Measurements from ENCODE around the gene MAP4K2.
A peak's percentile ranks its signal among the peaks of the same experiment; 100 is the strongest.

MAP4K2 gene

GRCh38 chr11:64768300-64768694, 34.7 kb downstream of the MAP4K2 start:
- no peak for DNase-seq (ENCODE audit: low read depth in 2 of 2)

- DNase-seq (ENCODE audit: low read depth in 2 of 2), result peak; percentile 76 to 78
Observed at GRCh38 chr11:64767344-64768299, 35.4 kb downstream of the MAP4K2 start.

GRCh38 chr11:64766881-64767280, 36.1 kb downstream of the MAP4K2 start:
- no peak for DNase-seq (ENCODE audit: low read depth in 2 of 2)

GRCh38 chr11:64765851-64766665, 37.0 kb downstream of the MAP4K2 start:
- DNase-seq (ENCODE audit: low read depth in 2 of 2), result no peak

GRCh38 chr11:64765291-64765850, 37.6 kb downstream of the MAP4K2 start:
- no peak for DNase-seq (ENCODE audit: low read depth in 2 of 2)

- DNase-seq (ENCODE audit: low read depth in 2 of 2), result no peak
Observed at GRCh38 chr11:64764753-64765152, 38.3 kb downstream of the MAP4K2 start.

- peak in 1 of 2 donors; percentile 26 for DNase-seq (ENCODE audit: low read depth in 2 of 2)
Observed at GRCh38 chr11:64764040-64764611, 38.9 kb downstream of the MAP4K2 start.

GRCh38 chr11:64763526-64764039, 39.4 kb downstream of the MAP4K2 start:
- no peak for DNase-seq (ENCODE audit: low read depth in 2 of 2)

GRCh38 chr11:64762674-64763525, 40.1 kb downstream of the MAP4K2 start:
- no peak for DNase-seq (ENCODE audit: low read depth in 2 of 2)

- no peak for DNase-seq (ENCODE audit: low read depth in 2 of 2)
Observed at GRCh38 chr11:64762277-64762673, 40.7 kb downstream of the MAP4K2 start.

GRCh38 chr11:64760759-64761420, 42.1 kb downstream of the MAP4K2 start:
- DNase-seq (ENCODE audit: low read depth in 2 of 2), result no peak

GRCh38 chr11:64759722-64760719, 43.0 kb downstream of the MAP4K2 start, which contains the start of gene PYGM:
Gene PYGM, minus strand, starts transcription at chr11:64759974. Its CDS starts 76 bp downstream, at chr11:64759898.
- DNase-seq (ENCODE audit: low read depth in 2 of 2), result no peak

GRCh38 chr11:64759131-64759721, 43.8 kb downstream of the MAP4K2 start:
- no peak for DNase-seq (ENCODE audit: low read depth in 2 of 2)

GRCh38 chr11:64758330-64759079, 44.5 kb downstream of the MAP4K2 start:
- no peak for DNase-seq (ENCODE audit: low read depth in 2 of 2)

- no peak for DNase-seq (ENCODE audit: low read depth in 2 of 2)
Observed at GRCh38 chr11:64757549-64758329, 45.3 kb downstream of the MAP4K2 start.

- DNase-seq (ENCODE audit: low read depth in 2 of 2), result no peak
Observed at GRCh38 chr11:64755681-64756361, 47.2 kb downstream of the MAP4K2 start.
